Thoracic aorta (tissue), 2 donors: ENCODE results near the gene MIGA2. TPM values are rescaled to one million over a fixed set of nuclear protein-coding genes. Genes with fewer than 3 reads are reported as not detected.

Experiments used
- ATAC-seq: fragments of 150-250 bp; one replicate; pipeline ENCODE4 v1.8.0; 2017; ENCODE audit warnings: low read depth; ENCODE audit not compliant: insufficient number of reproducible peaks, low FRiP score
- DNase-seq: peaks from one replicate; pipeline ENCODE4 v3.0.0-alpha.2; 2020; ENCODE audit warnings: low spot score
- H3K27ac ChIP-seq, 2 donors: fragments of 200-600 bp; sonication (generic); 1 replicate in 1 of 2; 2 replicates in 1 of 2; pipeline ENCODE4 v1.5.1; 2016; ENCODE audit warnings: mild to moderate bottlenecking in 2 of 2, moderate library complexity in 2 of 2
- H3K27me3 ChIP-seq: fragments of 200-600 bp; sonication (generic); replicated peaks from 2 replicates; pipeline ENCODE4 v1.6.0; 2016; ENCODE audit warnings: mild to moderate bottlenecking; ENCODE audit not compliant: insufficient read depth
- H3K36me3 ChIP-seq: fragments of 200-600 bp; sonication (generic); one replicate; pipeline ENCODE4 v1.5.1; 2016
- H3K4me1 ChIP-seq, 2 donors: fragments of 200-600 bp; sonication (generic); 1 replicate in 1 of 2; 2 replicates in 1 of 2; pipeline versions ENCODE4 v1.5.1 to v1.6.0; 2016; ENCODE audit warnings: low read depth in 2 of 2, mild to moderate bottlenecking in 1 of 2; ENCODE audit not compliant: control insufficient read depth in 1 of 2
- H3K4me3 ChIP-seq: fragments of 200-600 bp; sonication (generic); 2 replicates; pipeline ENCODE4 v1.5.1; 2016; ENCODE audit warnings: mild to moderate bottlenecking
- H3K9me3 ChIP-seq: fragments of 200-600 bp; sonication (generic); 2 replicates; pipeline ENCODE4 v1.5.1; 2016
- total RNA-seq, 2 donors: library from RNA; depleted of rRNA; stranded (reverse); fragments of >200 nt; gene quantifications; one replicate each; pipeline versions ENCODE4 v1.1.0 to v1.2.3, GENCODE V29; 2016
- TF ChIP-seq, protein P1 (sequence below): fragments of 200-600 bp; sonication (generic); IDR thresholded peaks from one replicate; pipeline ENCODE4 v1.5.1; 2019; ENCODE audit warnings: antibody characterized with exemption

Gene MIGA2
- total RNA-seq, 2 donors from 2014 or later, result 30.3 to 31.3 TPM

DNA sequence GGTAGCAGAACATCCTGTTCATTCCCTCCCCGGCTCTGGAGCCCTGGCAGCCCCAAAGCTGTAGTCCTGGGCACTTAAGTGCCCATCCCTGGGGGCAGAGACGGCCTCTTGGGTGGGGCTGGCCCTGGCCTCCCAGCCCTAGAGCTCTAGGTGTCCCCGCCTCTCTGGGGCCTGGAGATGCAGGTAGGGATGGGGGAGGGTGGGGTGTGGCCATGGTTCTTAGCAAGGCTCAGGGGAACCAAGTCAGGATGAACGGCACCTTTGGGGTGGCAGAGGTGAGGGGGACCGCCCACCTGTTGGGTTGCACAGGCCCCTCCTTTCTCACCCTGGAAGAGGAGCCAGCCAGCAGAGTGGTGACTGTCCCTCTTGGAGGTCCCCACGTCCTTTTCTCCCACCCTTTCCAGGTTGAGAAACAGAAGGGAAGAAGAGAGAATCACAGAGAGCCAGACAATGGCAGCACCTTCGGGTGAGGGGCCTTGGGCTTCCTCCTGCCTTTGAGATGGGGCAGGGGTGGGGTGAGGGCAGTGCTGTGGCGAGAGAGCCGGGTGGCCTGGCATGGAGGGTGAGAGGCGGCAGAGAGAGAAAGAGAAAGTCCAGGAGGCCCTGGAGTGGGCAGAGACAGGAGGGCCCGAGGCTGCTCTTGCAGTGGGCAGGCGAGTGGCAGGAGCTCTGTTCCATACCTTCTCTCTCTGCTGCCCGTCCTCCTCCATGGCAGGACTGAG is 71.8 kb downstream of the MIGA2 start:
- ATAC-seq (no peak), DNase-seq (no peak)
- Histone ChIP-seq H3K4me1 (peaks cover 16 to 28% of the 10 kb centered on the region in 2 donors), H3K27ac (no peak overlapping the region), H3K4me3 (no peak overlapping the region), H3K27me3 (no peaks in the 10 kb centered on the region), H3K36me3 (peaks cover 14% of the 10 kb centered on the region), H3K9me3 (no peaks in the 10 kb centered on the region)
- TF ChIP-seq, protein P1, sequence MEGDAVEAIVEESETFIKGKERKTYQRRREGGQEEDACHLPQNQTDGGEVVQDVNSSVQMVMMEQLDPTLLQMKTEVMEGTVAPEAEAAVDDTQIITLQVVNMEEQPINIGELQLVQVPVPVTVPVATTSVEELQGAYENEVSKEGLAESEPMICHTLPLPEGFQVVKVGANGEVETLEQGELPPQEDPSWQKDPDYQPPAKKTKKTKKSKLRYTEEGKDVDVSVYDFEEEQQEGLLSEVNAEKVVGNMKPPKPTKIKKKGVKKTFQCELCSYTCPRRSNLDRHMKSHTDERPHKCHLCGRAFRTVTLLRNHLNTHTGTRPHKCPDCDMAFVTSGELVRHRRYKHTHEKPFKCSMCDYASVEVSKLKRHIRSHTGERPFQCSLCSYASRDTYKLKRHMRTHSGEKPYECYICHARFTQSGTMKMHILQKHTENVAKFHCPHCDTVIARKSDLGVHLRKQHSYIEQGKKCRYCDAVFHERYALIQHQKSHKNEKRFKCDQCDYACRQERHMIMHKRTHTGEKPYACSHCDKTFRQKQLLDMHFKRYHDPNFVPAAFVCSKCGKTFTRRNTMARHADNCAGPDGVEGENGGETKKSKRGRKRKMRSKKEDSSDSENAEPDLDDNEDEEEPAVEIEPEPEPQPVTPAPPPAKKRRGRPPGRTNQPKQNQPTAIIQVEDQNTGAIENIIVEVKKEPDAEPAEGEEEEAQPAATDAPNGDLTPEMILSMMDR, result no peak

DNA sequence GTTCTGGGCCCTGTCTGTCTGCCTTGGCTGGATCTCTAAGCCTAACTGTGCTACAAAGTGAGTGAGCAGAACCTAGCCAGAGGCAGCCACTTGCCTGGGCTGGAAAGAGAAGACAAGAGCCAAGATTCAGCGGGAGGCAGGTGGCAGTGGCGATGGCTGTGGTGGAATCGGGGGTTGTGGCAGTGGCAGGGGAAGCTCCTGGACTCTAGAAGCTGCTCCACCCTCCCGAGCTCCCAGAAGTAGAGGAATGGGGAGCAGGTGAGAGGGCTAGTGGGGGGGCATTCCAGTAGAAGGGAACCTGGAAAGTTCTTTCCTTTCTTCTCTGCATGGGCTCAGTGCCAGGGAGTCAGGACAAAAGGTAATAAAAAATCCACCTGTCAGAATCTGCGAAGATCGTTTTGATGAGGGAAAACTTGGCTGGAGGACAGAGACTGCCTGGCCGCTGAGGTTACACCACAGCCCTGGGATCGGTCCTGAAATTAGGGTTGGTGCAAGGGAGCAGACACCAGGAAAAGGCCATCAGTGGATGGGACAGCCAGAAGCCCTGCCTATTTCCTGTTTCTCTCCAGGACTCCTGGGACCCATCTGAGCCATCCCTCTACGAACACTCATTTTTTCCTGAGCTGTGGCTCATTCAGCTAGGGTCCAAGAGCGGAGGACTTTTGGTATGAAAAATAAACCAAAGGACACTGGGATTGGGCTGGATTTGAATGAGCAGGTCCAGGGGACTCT is 72.5 kb downstream of the MIGA2 start:
- Histone ChIP-seq H3K27ac (no peak overlapping the region), H3K36me3 (peaks cover 14% of the 10 kb centered on the region), H3K4me3 (peak overlapping the region; percentile 98), H3K9me3 (no peaks in the 10 kb centered on the region), H3K4me1 (peaks cover 16 to 28% of the 10 kb centered on the region in 2 donors), H3K27me3 (no peaks in the 10 kb centered on the region)
- TF ChIP-seq, protein P1, result no peak
- DNase-seq (no peak), ATAC-seq (no peak)

DNA sequence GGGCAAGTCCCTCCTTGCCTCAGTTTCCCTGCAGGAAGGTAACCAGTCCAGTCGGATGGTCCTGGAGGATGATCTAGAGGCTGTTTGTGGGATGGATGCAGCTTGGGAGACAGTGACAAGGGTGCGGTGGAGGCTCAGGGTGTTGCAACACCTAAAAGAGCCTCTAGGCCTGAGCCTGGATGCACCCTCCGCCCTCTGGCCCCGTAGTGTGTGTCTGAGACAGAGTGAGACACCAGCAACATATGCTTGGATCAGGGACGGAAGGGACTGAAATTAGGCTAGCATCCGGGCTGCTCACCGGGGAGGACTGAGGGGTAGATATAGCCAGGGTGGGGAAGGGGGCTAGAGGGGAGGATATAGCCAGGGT is 73.1 kb downstream of the MIGA2 start:
- H3K9me3 ChIP-seq, result no peaks in the 10 kb centered on the region
- peaks cover 16 to 28% of the 10 kb centered on the region in 2 donors for H3K4me1 ChIP-seq
- DNase-seq, result no peak
- peak overlapping the region; percentile 98 for H3K4me3 ChIP-seq
- no peak overlapping the region for H3K27ac ChIP-seq
- H3K36me3 ChIP-seq, result peaks cover 14% of the 10 kb centered on the region
- ATAC-seq, result no peak
- no peaks in the 10 kb centered on the region for H3K27me3 ChIP-seq
- TF ChIP-seq, protein P1, result no peak

DNA sequence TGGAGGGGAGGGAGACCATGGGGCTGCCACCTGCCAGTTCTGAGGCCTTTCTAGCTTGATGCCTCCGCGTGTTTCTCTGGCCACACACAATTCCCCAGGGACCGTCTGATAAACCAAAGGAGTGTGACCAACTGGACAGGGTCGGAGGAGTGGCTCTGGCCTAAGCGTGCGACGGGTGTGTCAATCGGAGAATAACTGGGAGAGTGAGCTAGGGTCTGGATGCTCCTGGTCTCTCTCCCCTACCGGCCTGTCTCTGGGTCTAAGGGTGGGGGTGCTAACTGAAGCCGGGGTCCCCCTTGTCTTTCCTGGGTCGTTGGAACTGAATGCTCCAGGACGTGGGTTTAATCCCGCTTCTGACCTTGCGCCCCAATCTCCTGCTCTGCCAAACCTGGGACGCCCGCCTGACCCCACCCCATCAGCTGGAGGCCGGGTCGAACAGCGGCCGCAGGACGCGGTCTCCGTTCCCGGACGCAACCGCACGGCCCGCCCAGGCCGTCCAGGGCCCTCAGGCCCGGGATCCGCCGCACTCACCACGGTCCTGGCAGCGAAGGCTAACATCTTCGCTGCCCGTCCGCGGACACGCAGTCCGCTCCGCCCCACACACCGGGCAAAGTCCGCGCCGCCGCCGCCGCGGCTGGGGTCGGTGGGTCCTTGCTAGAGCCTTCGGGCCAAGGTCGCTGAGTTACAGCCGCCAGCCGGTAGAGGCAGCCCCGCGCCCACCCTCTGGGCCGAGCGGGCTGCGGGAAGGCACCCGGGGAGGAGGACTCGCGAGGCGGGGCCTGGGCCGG is 73.7 kb downstream of the MIGA2 start:
- H3K27ac ChIP-seq, result peak overlapping the region; percentile 83

More for the DNA sequence above, 73.7 kb downstream of the MIGA2 start:
- Histone ChIP-seq H3K27me3 (no peaks in the 10 kb centered on the region), H3K9me3 (no peaks in the 10 kb centered on the region), H3K4me3 (peak overlapping the region; percentile 98), H3K4me1 (peaks cover 16 to 28% of the 10 kb centered on the region in 2 donors), H3K36me3 (peaks cover 14% of the 10 kb centered on the region)
- ATAC-seq, result no peak
- DNase-seq, result no peak
- TF ChIP-seq, protein P1, result no peak
